EL (cell line): ENCODE data around the gene HOXD13.

Experiments used
- DNase-seq: peaks from one replicate; pipeline ENCODE4 v3.0.0-alpha.2; 2016

Gene HOXD13

DNA sequence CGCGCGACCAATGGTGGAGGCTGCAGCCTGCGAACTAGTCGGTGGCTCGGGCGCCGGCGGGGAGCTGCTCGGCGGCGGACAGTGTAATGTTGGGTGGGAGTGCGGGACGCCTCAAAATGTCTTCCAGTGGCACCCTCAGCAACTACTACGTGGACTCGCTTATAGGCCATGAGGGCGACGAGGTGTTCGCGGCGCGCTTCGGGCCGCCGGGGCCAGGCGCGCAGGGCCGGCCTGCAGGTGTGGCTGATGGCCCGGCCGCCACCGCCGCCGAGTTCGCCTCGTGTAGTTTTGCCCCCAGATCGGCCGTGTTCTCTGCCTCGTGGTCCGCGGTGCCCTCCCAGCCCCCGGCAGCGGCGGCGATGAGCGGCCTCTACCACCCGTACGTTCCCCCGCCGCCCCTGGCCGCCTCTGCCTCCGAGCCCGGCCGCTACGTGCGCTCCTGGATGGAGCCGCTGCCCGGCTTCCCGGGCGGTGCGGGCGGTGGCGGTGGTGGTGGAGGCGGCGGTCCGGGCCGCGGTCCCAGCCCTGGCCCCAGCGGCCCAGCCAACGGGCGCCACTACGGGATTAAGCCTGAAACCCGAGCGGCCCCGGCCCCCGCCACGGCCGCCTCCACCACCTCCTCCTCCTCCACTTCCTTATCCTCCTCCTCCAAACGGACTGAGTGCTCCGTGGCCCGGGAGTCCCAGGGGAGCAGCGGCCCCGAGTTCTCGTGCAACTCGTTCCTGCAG, 30.3 kb downstream of the HOXD13 start, which contains the start of gene HOXD9:
Gene HOXD9, plus strand, starts transcription at position 37 of the 728 bp plus-strand sequence. Its CDS starts 50 bp downstream, at position 87.
- DNase-seq, result peak; percentile 70

DNA sequence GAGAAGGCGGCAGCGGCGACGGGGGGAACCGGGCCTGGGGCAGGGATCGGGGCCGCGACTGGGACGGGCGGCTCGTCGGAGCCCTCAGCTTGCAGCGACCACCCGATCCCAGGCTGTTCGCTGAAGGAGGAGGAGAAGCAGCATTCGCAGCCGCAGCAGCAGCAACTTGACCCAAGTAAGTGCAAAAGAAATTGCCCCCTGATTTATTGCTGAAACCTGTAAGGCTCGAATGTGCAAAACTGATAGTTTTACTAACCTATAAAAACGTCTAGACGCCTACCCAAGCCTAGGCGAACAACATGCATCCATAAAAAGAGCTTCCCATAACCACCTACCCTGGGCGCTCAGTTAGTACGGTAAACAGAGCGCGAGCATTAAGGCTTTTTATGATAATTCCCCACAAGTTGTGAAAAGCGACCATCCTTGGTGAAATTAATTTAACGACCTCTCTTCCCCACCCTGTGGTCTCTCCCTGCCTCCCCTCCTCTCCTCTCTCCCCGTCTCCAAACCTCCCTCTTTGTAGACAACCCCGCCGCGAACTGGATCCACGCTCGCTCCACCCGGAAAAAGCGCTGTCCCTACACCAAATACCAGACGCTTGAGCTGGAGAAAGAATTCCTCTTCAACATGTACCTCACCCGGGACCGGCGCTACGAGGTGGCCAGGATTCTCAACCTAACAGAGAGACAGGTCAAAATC, 31.0 kb downstream of the HOXD13 start:
- no peak for DNase-seq

DNA sequence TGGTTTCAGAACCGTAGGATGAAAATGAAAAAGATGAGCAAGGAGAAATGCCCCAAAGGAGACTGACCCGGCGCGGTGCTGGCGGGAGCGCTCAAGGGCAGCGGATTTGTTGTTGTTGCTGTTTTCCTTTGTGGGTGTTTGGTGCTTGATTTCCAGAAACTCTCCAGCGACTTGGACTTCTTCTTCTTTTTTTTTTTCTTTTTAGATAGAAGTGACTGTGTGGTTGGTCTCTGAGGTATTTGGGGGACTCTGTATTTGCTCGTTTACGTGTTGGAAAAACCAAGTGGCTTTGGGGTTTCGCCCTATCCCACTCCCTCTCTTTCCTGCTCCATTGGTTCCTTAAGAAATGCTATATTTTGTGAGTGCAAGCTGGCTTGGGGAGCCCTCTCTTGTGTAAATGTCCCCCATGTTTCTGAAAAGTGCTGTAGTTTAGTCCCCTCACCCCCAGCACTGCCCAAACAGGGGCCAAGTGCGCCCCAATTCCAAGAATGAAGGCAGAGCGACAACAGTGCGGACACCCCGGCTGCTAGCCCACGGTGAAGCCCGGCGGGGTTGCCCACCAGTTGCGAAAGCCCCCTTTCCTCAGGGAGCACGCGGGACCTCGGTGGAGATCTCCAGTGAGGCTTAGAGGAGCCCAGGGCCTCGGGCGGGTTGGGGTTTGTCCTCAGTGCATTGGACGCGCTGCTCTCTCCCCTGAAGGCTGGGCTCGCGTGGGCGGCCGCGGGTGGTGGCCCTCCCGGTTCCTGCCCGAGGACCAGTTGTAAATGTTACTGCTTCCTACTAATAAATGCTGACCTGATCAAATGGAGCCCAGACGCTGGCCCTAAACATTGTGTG, 31.8 kb downstream of the HOXD13 start:
- DNase-seq, result no peak

DNA sequence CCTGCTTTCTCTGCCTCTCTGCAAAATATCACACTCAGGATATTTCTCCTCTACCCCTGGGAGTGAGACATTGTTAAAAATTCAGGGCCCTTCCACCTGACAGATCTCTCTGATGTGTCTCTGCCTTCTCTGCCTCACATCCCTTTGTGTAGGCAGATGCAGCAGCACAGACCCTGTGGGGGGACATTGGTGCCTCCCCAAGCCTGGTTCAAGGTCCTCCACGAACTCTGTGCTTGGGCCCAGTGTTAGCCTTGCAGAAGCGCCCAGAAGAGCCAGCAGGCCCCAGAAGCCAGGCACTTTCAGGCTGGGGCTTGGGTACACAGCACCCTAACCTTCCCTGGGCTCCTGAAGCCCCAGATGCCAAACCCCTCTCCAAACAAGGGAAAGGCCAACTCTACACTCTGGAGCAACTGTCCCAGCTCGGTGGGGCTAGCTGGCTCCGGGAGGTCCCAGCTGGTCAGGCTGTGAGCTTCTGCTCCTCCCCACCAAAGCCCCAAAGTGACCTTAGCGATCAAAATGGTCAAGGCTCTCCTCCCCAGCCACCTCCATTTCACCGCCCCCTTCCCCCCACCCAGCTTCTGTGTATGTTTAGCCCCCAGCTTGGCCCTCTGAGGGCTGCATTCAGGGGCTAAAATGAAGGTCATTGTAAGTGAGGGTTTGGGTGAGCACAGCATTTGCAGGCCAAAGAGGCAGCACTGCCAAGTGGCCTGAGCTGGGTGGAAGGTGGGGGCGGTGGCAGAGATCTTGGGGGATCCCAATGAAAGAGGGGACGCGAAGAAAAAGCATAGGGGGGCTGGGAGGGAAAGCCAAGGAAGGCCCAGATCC, 32.6 kb downstream of the HOXD13 start:
- no peak for DNase-seq

DNA sequence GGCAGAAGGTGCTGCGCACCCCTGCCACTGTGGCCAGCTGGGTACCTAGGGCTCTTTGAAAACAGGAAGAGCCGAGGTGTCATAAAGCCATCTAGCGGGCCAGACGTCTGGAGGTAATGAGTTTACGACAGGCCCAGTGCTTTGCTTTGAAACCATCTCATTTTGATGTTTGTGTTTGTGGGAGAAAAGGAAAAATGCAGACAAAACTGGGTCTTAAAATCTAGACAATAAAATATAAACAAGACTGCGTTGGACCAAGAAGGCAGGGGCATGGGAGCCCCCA, 33.2 kb downstream of the HOXD13 start:
- no peak for DNase-seq

DNA sequence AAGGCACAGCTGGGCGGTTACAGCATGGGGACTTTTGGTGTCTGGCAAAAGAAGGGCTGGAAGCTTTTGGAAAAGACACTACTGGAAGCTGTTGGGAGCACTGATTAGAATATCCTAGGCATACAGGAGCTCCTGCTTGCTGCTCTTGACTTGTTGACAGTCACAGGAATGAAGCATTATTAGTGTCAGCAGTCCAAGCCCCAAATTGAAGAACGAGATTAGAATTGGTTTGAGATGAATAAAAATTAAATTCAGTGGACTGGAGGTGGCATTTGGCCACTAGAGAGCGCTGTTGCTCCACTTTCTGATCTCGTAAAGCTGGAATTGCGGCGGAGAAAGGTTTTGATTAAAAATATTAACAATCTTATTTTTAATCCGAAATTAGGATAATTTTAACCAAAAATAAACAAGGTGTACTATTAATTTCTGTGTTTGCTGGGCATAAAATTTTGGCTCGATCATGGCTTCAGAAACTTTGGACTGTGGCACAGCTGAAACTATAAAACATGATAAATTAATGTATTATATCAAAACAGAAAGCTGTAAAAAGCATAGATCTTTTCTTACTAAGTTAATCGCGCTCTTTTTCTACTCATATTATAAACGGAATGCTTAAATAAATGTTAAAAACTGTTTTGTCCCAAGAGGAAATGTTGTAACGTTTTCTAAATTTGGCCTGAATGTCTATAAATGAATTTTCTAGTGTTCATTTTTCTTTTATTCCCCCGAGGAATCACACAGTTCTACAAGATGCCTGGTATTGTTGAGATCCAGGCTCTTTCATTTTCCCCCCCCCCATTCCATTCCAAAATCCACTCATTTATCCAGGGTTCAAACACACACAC, 34.6 kb downstream of the HOXD13 start:
- DNase-seq, result peak; percentile 55

DNA sequence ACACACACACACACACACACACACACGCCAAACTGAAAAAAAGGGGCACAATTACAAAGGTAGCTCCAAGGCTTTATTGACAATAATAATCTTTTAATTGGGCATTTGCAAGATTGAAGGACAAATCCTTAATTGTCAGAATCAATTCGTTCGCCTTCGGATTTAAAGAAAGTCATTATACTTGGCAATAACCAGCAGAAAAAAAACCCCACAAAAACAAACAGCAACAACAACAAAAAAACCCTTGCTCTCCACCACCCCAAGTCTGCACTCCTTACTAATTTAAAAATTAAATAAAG, 35.2 kb downstream of the HOXD13 start:
- DNase-seq, result no peak

DNA sequence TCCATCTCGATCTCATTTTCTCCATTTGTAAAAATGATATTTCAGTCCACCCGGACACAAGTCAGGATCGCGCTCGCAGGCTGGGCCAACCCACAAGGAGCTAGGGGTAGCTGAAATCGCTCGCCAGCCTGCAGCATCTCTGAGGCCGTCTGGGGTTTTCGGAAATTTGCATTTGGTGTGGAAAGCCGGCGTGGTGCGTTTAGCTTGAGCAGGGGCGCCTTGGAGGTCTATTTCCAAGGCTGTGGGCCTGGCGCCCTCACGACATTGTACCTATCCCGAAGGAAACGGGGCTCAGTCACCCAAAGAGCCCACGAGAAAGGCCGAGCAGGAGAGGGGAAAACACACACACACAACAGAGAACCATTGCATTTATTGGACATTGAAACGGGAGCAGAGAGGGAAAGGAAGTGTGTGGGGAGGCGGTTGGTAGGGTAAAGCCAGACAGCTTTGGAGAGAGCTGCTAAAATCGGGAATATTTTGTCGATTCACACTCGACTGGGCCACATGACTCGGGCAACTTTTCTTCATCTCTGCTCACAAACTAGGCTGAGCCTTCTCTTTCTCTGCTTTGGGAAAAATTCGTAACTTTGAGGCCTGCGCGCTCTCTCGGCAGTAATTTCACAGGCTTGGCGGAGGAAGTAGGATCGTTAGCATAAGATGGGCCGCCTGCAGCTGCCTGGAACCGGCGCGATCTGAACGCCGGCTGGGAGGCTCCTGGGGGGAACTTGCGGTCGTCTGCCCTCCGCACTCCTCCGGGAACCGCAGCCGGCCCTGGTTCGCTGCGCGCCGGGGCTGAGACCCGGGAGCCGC, 35.9 kb downstream of the HOXD13 start:
- DNase-seq, result no peak

DNA sequence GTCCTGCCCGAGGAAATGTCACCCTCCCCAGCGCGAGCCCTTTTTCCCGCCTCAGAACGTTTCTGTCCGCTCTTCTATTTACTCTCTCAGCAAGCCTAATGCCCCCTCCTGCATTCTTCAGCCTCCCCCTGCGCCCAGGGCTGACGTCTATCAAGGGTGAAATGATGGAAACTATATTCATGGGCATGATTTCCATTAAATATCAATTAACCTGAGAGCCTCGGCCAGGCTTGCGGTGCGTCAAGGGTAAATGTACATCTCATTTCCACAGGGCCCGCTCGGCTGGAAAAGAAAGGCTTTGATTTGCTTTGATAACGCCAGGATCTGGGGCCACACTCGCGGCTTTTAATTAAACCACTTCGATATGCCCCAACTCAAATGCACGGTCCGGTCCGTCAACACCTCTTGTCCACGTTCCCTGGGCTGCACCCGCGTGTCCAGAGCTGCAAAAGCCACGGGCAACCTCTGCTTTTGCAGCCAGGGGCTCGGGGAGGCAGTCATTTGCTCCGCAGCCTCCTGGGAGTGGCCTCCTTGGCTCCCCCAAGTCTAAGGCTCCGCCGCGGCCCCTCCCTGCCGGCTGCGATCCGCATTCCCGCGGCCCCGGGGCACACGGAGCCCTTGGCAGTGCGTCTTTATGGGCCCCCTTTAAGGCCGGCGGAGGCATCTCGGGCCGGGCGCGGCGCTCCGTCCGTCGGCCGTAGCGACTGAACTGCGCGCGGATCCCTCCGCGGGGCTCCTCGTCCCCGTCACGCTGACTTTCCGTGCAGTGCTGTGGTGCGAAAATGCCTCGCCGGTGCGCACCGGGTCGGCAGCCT, 36.7 kb downstream of the HOXD13 start, which contains the start of gene HOXD8:
Gene HOXD8, plus strand, starts transcription at position 724 of the 815 bp plus-strand sequence. CDS start 662 bp downstream, outside the sequence.
- peak; percentile 78 for DNase-seq

DNA sequence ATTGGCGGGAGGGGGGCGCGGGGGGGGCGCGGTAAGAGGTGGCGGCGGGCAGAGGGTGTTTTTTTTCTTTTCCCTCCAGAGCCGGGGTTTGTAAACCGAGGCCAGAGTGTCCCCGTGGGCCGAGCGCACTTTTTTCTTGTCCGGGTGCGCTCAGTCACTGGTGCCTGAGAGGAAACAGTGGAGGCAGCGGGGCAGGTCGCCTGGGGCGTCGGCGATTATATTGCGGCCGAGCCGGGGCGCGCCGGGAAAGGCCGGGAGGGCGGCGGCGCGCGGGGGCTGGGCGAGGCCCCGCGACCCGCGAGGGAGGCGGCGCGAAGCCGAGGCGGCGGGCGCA, 37.3 kb downstream of the HOXD13 start:
- peak; percentile 49 for DNase-seq

DNA sequence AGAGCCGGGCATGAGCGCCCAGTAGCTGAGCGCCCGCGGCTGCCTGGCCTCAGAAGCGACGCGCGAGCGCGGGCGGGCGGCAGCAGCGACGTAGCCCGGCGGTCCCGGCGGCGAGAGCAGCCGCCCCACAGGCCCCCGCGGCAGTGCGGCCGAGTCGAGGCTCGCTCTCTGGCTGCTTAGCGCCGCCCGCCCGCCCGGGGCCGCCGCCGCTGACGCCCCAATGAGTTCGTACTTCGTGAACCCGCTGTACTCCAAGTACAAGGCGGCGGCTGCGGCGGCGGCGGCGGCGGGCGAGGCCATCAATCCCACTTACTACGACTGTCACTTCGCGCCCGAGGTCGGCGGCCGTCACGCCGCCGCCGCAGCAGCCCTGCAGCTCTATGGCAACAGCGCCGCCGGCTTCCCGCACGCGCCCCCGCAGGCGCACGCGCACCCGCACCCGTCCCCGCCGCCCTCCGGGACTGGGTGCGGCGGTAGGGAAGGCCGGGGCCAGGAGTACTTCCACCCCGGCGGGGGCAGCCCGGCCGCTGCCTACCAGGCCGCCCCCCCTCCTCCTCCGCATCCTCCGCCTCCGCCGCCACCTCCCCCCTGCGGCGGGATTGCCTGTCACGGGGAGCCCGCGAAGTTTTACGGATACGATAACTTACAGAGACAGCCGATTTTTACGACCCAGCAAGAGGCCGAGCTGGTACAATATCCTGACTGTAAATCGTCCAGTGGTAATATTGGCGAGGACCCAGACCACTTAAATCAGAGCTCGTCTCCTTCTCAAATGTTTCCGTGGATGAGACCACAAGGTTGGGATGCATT, 37.8 kb downstream of the HOXD13 start:
- DNase-seq, result peak; percentile 52

DNA sequence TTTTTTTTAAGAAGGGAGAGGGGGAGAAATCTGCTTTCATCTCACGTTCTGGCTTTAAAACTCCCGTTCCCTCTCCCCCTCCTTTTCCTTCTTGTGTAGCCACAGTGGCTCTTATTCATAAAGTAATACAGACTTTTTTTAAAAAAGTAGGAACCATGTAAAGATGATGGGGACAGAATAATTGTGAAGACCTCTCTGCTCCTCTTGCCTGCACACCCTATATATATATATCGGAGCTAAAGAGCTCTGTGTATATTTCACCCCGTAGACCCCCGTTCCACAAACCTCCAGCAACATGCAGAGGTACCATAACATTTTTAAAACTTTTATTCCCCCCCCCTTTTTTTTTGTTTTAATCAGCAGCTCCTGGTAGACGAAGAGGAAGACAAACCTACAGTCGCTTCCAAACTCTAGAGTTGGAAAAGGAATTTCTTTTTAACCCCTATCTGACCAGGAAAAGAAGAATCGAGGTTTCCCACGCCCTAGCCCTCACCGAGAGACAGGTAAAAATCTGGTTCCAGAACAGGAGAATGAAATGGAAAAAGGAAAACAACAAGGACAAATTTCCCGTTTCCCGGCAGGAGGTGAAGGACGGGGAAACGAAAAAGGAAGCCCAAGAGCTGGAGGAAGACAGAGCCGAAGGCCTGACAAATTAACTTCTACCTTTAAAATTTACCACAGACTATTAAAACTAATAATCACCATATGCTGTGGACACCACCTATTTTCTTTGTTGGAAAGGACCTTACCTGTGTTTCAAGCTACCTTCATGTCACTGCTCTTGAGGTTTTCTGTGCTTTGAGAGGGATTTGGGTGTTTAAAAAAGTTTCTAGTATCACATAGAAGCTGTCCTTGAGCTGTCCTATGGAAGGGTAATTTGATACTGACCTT, 38.7 kb downstream of the HOXD13 start:
- no peak for DNase-seq

DNA sequence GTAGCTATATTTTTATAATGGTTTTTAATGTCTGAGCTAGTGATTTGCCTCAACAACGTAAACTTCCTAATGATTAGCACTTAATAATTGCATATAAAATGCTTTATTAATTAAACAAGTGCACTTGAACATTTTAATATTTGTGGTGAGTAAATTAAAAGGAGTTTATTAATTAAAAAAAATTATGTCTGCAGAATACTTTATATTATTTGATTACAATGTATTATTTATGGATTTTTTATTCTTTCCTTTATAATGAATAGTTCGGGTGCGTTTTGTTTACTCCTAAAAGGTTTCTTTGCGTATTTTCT, 39.3 kb downstream of the HOXD13 start:
- DNase-seq, result no peak

DNA sequence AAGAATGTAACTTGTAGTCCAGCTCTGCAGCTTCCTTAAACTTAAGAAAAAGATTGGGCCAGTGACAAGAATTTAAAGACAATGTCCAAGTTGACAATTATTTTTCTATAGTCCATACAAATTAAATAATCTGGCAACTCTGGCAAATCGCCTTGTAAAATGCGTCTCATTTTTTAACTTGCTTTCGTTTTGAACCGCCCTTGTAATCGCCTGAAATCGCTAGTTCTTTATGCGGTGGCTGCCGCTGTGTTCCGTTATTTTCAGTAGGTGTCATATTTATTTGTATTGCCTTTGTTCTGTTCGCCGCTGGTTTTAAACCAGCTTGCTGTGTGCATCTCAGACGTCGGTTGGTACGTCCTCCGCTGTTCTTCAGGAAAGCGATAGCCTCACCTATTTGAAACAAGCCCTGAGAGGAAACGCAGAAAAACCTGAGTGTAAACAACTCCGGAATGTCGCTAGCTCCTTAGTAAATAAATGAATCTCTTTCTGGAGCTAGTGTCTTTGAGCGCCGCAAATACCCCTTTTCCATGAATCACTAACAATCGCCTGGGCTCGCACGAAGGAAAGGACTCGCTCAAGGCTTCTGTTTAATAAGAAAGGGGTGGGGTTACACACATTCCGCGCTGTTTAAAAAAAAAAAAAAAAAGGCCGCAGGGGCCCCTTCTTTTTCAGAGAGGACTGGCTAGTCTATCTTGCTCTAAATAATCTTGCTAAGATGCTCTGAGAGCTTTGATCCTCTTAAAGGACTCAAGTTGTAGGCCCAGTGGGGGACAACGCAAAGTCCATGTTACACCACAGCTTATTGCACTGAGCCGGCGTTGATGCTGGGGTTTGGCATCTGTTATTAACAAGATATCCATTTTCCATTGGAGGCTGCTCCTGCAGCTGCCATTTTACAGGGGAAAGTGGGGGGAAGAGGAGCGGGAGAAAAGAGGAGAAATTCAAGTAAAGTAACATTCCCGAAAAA, 40.0 kb downstream of the HOXD13 start:
- peak; percentile 36 for DNase-seq

DNA sequence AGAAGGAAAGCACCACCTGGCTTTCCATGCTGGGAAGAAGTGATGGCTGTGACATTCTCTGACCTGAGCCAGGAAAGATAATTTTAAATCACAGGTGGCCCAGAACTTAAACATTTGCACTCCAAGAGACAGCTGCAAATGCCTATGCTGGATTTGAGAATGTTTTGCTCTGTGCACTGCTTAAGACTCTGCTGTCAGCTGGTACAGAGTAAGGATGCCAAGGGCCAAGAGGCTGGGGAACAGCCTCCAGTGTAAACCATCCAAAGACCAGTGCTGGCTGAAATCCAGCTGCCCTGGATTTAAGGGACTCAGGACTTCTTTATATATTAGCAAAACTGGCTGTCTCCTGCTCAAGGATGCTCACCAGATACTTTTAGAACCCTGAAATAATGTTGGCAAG, 40.9 kb downstream of the HOXD13 start:
- DNase-seq, result no peak

DNA sequence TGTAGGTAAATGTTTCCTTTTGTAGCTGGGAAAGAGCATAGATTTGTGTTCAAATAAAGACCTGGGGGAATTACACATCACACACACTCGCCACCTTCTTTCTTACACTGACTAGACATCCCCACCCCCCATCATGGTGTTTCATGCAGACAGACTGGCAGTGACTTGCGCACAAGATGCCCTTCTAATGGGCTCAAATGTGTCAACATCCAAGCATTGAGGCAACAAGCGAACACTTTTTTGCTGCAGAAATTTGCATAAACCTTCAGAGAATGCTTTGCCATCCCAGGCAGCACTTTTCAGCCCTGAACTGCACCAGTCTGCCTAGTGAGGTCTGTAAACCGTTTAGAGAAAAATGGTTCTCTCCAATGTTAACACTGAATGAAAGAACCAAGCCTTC, 41.5 kb downstream of the HOXD13 start:
- no peak for DNase-seq

DNA sequence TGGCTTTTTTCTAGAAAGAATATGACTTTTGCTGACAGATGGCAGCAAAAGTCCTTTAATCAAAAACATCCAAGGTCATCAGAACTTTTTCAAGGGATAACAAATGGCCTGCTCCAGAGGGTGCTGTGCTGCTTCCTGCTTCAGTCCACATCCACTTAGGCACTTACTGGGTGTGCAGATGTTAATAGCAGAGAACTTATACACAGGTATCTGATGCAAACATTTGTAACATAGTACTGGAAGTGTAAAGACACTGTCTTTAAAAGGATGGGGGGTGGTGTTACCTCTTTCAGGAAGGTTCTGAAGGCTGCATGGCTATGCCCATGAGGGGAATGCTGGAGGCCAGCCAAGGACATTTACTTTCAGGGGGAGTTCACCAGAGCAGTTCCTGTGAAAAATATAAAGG, 42.5 kb downstream of the HOXD13 start:
- peak; percentile 49 for DNase-seq
